ENCODE data around the gene TNIK. TPM values are rescaled to one million over a fixed set of nuclear protein-coding genes. Genes with fewer than 3 reads are reported as not detected.
A peak's percentile ranks its signal among the peaks of the same experiment; 100 is the strongest.

The TNIK gene
- total and polyA plus RNA-seq, 10 donors, result 0.85 to 34.5 (median 14.1) TPM

DNA sequence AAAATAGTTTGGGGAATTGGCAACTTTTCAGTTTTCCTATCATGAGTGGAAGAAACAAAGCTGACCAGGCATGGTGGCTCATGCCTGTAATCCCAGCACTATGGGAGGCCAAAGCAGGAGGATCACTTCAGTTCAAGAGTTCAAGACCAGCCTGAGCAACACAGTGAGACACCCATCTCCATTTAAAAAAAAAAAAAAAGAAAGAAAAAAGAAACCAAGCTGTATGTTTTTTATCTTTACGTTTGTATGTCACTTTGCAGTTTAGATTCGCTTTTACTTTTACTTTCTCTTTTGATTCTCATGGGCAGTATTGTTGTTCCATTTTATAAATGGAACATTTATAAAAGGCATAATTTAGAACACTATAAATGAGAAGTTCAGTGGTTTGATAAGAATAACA, 31.2 kb upstream of the TNIK start:
- peak overlapping the region in 2 of 8 donors; percentile 17 to 48 for H3K4me3 ChIP-seq
- no peak for TF ChIP-seq POLR2A (IDR thresholded peaks at IDR 0.05)
- TF ChIP-seq POLR2AphosphoS5 (IDR thresholded peaks at IDR 0.05), result no peak
- TF ChIP-seq, protein P1, sequence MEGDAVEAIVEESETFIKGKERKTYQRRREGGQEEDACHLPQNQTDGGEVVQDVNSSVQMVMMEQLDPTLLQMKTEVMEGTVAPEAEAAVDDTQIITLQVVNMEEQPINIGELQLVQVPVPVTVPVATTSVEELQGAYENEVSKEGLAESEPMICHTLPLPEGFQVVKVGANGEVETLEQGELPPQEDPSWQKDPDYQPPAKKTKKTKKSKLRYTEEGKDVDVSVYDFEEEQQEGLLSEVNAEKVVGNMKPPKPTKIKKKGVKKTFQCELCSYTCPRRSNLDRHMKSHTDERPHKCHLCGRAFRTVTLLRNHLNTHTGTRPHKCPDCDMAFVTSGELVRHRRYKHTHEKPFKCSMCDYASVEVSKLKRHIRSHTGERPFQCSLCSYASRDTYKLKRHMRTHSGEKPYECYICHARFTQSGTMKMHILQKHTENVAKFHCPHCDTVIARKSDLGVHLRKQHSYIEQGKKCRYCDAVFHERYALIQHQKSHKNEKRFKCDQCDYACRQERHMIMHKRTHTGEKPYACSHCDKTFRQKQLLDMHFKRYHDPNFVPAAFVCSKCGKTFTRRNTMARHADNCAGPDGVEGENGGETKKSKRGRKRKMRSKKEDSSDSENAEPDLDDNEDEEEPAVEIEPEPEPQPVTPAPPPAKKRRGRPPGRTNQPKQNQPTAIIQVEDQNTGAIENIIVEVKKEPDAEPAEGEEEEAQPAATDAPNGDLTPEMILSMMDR (IDR thresholded peaks at IDR 0.05 in 8 of 11, conservative IDR thresholded peaks at IDR 0.05 in 3 of 11), result no peak
- H3K4me1 ChIP-seq, result peaks cover 0 to 13% (median 2%) of the 10 kb centered on the region in 6 donors
- no peaks in the 10 kb centered on the region for H3K9me3 ChIP-seq
- no peaks in the 10 kb centered on the region for H3K36me3 ChIP-seq
- intact Hi-C loops (cut with DNase I; ENCODE audit: low total_unique reads), result no loop called here
- WGBS, 5 donors, result 2 to 12% (median 5%) methylated on average over 2 of the region's 2 CpGs
- DNase-seq, result no peak
- H3K27ac ChIP-seq, result peak overlapping the region in 3 of 8 donors; percentile 30 to 59 (median 33)
- H3K27me3 ChIP-seq (replicated peaks in 1 of 7), result no peaks in the 10 kb centered on the region

DNA sequence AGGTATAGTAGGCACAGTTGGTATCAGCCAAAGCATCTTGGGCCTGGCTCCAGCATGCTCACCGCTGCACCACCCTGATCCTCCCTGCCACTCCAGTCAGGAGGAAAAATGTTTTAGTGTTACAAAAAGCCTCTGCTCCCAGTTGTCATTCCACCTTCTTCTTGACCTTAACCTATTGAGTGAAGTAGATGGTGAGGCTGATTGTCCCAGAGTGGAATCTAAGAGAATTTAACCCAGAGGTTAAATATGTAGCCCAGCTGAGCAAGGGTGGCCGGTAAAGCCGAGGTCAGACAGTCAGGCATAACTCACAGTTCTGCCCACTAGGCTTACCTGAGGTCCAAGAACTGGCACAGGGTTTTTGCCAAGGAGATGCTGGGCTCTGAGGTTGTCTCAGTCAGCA, 30.7 kb upstream of the TNIK start:
- 89 to 93% (median 91%) methylated on average over 3 of the region's 3 CpGs for WGBS, 5 donors
- Histone ChIP-seq H3K4me1 (peaks cover 0 to 13% (median 2%) of the 10 kb centered on the region in 6 donors), H3K4me3 (peak overlapping the region in 1 of 8 donors; percentile 48), H3K27ac (peak overlapping the region in 3 of 8 donors; percentile 30 to 59 (median 33)), H3K27me3 (replicated peaks in 1 of 7) (no peaks in the 10 kb centered on the region), H3K9me3 (no peaks in the 10 kb centered on the region), H3K36me3 (no peaks in the 10 kb centered on the region)
- no peak for DNase-seq
- TF ChIP-seq, protein P1 (IDR thresholded peaks at IDR 0.05 in 8 of 11, conservative IDR thresholded peaks at IDR 0.05 in 3 of 11), result no peak
- TF ChIP-seq POLR2AphosphoS5 (IDR thresholded peaks at IDR 0.05), result no peak
- TF ChIP-seq POLR2A (IDR thresholded peaks at IDR 0.05), result no peak
- intact Hi-C loops (cut with DNase I; ENCODE audit: low total_unique reads), result no loop called here

DNA sequence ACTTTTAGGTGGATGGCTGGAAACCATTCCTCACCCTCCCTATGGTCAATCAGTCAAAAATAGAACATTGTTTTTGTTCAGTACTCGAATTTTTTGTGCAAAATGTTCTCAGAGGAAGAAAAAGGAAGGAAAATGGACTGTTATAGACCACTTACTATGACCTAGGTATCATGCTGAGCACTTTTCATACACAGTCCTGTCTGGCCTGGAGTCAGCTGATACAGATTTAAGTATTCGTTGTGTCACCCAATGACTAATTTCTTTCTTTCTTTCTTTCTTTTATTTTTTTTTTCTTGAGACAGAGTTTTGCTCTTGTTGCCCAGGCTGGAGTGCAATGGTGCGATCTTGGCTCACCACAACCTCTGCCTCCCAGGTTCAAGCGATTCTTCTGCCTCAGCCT, 29.1 kb upstream of the TNIK start:
- Histone ChIP-seq H3K4me1 (peaks cover 0 to 13% (median 2%) of the 10 kb centered on the region in 6 donors), H3K4me3 (no peak overlapping the region), H3K27ac (no peak overlapping the region), H3K9me3 (no peaks in the 10 kb centered on the region), H3K36me3 (no peaks in the 10 kb centered on the region), H3K27me3 (replicated peaks in 1 of 7) (no peaks in the 10 kb centered on the region)
- TF ChIP-seq, protein P1 (IDR thresholded peaks at IDR 0.05 in 8 of 11, conservative IDR thresholded peaks at IDR 0.05 in 3 of 11), result no peak
- TF ChIP-seq POLR2A (IDR thresholded peaks at IDR 0.05), result no peak
- no peak for TF ChIP-seq POLR2AphosphoS5 (IDR thresholded peaks at IDR 0.05)
- intact Hi-C loops (cut with DNase I; ENCODE audit: low total_unique reads), result no loop called here
- DNase-seq, result no peak
- WGBS, 5 donors, result 74 to 84% (median 82%) methylated on average over 4 of the region's 4 CpGs

DNA sequence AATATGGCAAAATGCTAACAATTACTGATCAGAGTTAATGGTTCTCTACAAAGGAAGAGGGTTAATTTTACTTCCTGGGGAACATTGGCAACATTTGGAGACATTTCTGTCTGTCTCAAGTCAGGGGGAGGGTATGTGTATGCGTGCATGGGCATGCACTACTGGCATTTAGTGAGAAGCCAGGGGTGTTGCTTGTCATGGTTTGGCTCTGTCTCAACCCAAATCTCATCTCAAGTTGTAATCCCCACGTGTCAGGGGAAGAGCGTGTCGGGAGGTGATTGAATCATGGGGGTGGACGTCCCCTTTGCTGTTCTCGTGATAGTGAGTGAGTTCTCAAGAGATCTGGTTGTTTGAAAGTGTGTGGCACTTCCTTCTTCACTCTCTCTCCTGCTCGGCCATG, 28.3 kb upstream of the TNIK start:
- H3K27me3 ChIP-seq (replicated peaks in 1 of 7), result no peaks in the 10 kb centered on the region
- peaks cover 0 to 13% (median 2%) of the 10 kb centered on the region in 6 donors for H3K4me1 ChIP-seq
- 77 to 97% (median 89%) methylated on average over 7 of the region's 7 CpGs for whole genome bisulfite sequencing, 5 donors
- no peak overlapping the region for H3K27ac ChIP-seq
- no peaks in the 10 kb centered on the region for H3K9me3 ChIP-seq
- no peak for DNase-seq
- intact Hi-C loops (cut with DNase I; ENCODE audit: low total_unique reads), result no loop called here
- TF ChIP-seq POLR2A (IDR thresholded peaks at IDR 0.05) (no peak), POLR2AphosphoS5 (IDR thresholded peaks at IDR 0.05) (no peak)
- TF ChIP-seq, protein P1 (IDR thresholded peaks at IDR 0.05 in 8 of 11, conservative IDR thresholded peaks at IDR 0.05 in 3 of 11), result no peak
- no peaks in the 10 kb centered on the region for H3K36me3 ChIP-seq
- H3K4me3 ChIP-seq, result no peak overlapping the region
